Measurements from ENCODE around the gene C20orf202.
A peak's percentile ranks its signal among the peaks of the same experiment; 100 is the strongest.

C20orf202 gene

GRCh38 chr20:1204576-1204975 is 1.3 kb downstream of the C20orf202 start:
- TF ChIP-seq CTCF (IDR thresholded peaks at IDR 0.05; ENCODE audit: control insufficient read depth, extremely low read depth, insufficient read depth): no peak
- H3K4me3 ChIP-seq (ENCODE audit: low read depth, low read length): no peak overlapping the region
- no peak for DNase-seq (ENCODE audit: low read depth)

GRCh38 chr20:1205802-1206201 is 2.5 kb downstream of the C20orf202 start:
- H3K4me3 ChIP-seq (ENCODE audit: low read depth, low read length): no peak overlapping the region
- no peak for TF ChIP-seq CTCF (IDR thresholded peaks at IDR 0.05; ENCODE audit: control insufficient read depth, extremely low read depth, insufficient read depth)
- no peak for DNase-seq (ENCODE audit: low read depth)

- no peak for DNase-seq (ENCODE audit: low read depth)
- TF ChIP-seq CTCF (IDR thresholded peaks at IDR 0.05; ENCODE audit: control insufficient read depth, extremely low read depth, insufficient read depth): no peak
- no peak overlapping the region for H3K4me3 ChIP-seq (ENCODE audit: low read depth, low read length)
These were observed 3.3 kb downstream of the C20orf202 start for GRCh38 chr20:1206366-1207148.

- no peak for TF ChIP-seq CTCF (IDR thresholded peaks at IDR 0.05; ENCODE audit: control insufficient read depth, extremely low read depth, insufficient read depth)
- no peak overlapping the region for H3K4me3 ChIP-seq (ENCODE audit: low read depth, low read length)
- no peak for DNase-seq (ENCODE audit: low read depth)
These were observed 4.1 kb downstream of the C20orf202 start for GRCh38 chr20:1207293-1207878.

- no peak overlapping the region for H3K4me3 ChIP-seq (ENCODE audit: low read depth, low read length)
- DNase-seq (ENCODE audit: low read depth): no peak
- peak; percentile 43; the same call in 1 of the 2 replicates for TF ChIP-seq CTCF (IDR thresholded peaks at IDR 0.05; ENCODE audit: control insufficient read depth, extremely low read depth, insufficient read depth)
These were observed 6.5 kb downstream of the C20orf202 start for GRCh38 chr20:1209447-1210387.

- DNase-seq (ENCODE audit: low read depth): no peak
- H3K4me3 ChIP-seq (ENCODE audit: low read depth, low read length): no peak overlapping the region
- TF ChIP-seq CTCF (IDR thresholded peaks at IDR 0.05; ENCODE audit: control insufficient read depth, extremely low read depth, insufficient read depth): no peak
These were observed 7.2 kb downstream of the C20orf202 start for GRCh38 chr20:1210501-1210900.

Measured in LNCaP clone FGC (cell line).